SK-N-SH treated with all-trans-retinoic acid at 6 μM for 48 hours (cell line): ENCODE measurements around the gene MYT1.

Source experiments
- ATAC-seq: fragments of 200-7000 bp; cut with Tn5 transposase; 3 replicates; pipeline ENCODE4 v1.9.1; 2020; ENCODE audit warnings: mild to moderate bottlenecking, moderate library complexity
- ARNTL ChIP-seq: fragments of 450-650 bp; formaldehyde crosslinking; IDR thresholded peaks from 2 replicates; pipeline ENCODE4 v1.5.0; 2020; ENCODE audit warnings: low read depth, mild to moderate bottlenecking, moderate library complexity, borderline replicate concordance
- BACH2 ChIP-seq: fragments of 250-450 bp; sonication (Bioruptor Pico); IDR thresholded peaks from 2 replicates; pipeline ENCODE4 v1.9.0; 2021; ENCODE audit warnings: mild to moderate bottlenecking, borderline replicate concordance
- ESRRG ChIP-seq: fragments of 250-450 bp; sonication (Bioruptor Pico); IDR thresholded peaks from 2 replicates; pipeline ENCODE4 v1.6.1; 2021; ENCODE audit warnings: mild to moderate bottlenecking
- GLIS3 ChIP-seq: fragments of 250-450 bp; sonication (Bioruptor Pico); IDR thresholded peaks from 2 replicates; pipeline ENCODE4 v1.5.0; 2020; ENCODE audit warnings: mild to moderate bottlenecking, moderate library complexity
- ISL1 ChIP-seq: fragments of 250-450 bp; sonication (Bioruptor Pico); IDR thresholded peaks from 2 replicates; pipeline ENCODE4 v2.1.2; 2022; ENCODE audit warnings: mild to moderate bottlenecking, moderate library complexity
- OSR1 ChIP-seq: fragments of 250-450 bp; sonication (Bioruptor Pico); IDR thresholded peaks from 2 replicates; pipeline ENCODE4 v1.8.0; 2022; ENCODE audit warnings: moderate library complexity, mild to moderate bottlenecking, inconsistent platforms
- PPARA ChIP-seq: fragments of 250-450 bp; sonication (Bioruptor Pico); IDR thresholded peaks from 2 replicates; pipeline ENCODE4 v1.5.0; 2020; ENCODE audit warnings: mild to moderate bottlenecking, borderline replicate concordance
- TCF4 ChIP-seq: fragments of 250-450 bp; sonication (Bioruptor Pico); IDR thresholded peaks from 2 replicates; pipeline ENCODE4 v1.8.0; 2021; ENCODE audit warnings: mild to moderate bottlenecking, moderate library complexity, borderline replicate concordance
- TOX ChIP-seq: fragments of 250-450 bp; sonication (Bioruptor Pico); IDR thresholded peaks from 2 replicates; pipeline ENCODE4 v1.8.0; 2021; ENCODE audit warnings: mild to moderate bottlenecking, moderate library complexity, borderline replicate concordance
- ZC3H10 ChIP-seq: fragments of 250-450 bp; sonication (Bioruptor Pico); IDR thresholded peaks from 2 replicates; pipeline ENCODE4 v1.5.1; 2021; ENCODE audit warnings: mild to moderate bottlenecking, moderate library complexity
- ZFP30 ChIP-seq: fragments of 450-650 bp; formaldehyde crosslinking; IDR thresholded peaks from 2 replicates; pipeline ENCODE4 v1.5.0; 2022; ENCODE audit warnings: mild to moderate bottlenecking, moderate library complexity
- ZNF70 ChIP-seq: fragments of 450-650 bp; formaldehyde crosslinking; IDR thresholded peaks from 2 replicates; pipeline ENCODE4 v1.5.0; 2020; ENCODE audit warnings: mild to moderate bottlenecking, moderate library complexity
- ZNF8 ChIP-seq: fragments of 450-650 bp; formaldehyde crosslinking; IDR thresholded peaks from 2 replicates; pipeline ENCODE4 v1.5.0; 2020; ENCODE audit warnings: mild to moderate bottlenecking, moderate library complexity
- TF ChIP-seq, protein P1 (sequence below): fragments of 250-450 bp; sonication (Bioruptor Pico); IDR thresholded peaks from 2 replicates; pipeline ENCODE4 v1.8.0; 2020; ENCODE audit warnings: mild to moderate bottlenecking, moderate library complexity, borderline replicate concordance
- TF ChIP-seq, protein P2 (sequence below): fragments of 250-450 bp; sonication (Bioruptor Pico); IDR thresholded peaks from 2 replicates; pipeline ENCODE4 v1.8.0; 2021; ENCODE audit warnings: low read depth, mild to moderate bottlenecking, moderate library complexity, borderline replicate concordance
- TF ChIP-seq, protein P3 (sequence below): fragments of 250-450 bp; sonication (Bioruptor Pico); IDR thresholded peaks from 2 replicates; pipeline ENCODE4 v1.5.1; 2021; ENCODE audit warnings: mild to moderate bottlenecking, moderate library complexity
- TF ChIP-seq, protein P4 (sequence below): fragments of 250-450 bp; sonication (Bioruptor Pico); IDR thresholded peaks from 2 replicates; pipeline ENCODE4 v1.5.0; 2020; ENCODE audit warnings: mild to moderate bottlenecking, moderate library complexity
- TF ChIP-seq, protein P5 (sequence below): fragments of 250-450 bp; sonication (Bioruptor Pico); IDR thresholded peaks from 2 replicates; pipeline ENCODE4 v1.5.1; 2020; ENCODE audit warnings: low read depth, mild to moderate bottlenecking, moderate library complexity

The MYT1 gene

DNA sequence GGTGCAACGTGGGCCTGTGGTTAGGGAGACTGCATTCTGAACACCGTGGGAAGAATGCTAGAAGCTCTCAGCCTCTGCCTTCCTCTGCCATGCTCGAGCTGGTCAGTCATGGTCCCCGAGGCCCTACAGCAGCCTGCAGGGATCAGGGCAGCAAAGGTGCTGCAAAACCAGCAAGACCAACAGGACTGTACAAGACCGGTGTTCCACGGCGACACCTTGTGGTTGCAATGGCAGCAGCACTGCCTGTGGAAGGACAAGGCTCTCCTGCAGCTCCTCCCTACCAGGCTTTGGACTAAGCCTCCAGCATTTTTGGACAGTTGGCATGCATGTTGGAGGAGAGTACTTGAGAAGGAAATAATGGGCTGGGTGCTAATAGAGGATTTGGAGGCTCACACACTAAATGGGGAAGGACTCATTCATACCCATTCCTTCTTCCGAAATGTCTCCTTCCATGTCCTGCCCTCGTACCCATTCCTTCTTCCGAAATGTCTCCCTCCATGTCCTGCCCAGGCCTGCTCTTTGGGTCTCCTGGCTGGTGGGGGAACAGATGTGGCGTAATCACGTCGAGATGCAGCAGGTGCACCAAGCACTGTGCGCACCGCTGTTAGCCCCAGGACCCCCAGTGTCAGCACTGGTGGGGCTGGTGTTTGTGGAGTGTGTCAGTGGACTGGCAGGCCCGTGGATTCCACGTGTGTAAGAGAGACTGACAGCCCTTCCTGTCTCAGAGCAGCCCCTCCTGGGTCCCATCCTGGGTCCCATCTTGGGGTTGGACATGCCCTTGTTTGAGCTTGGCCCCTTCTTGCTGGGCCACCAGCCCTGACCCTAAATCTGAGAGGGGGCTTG lies 18.6 kb upstream of the MYT1 start:
- no peak for ATAC-seq
- TF ChIP-seq OSR1 (CRISPR knock-in tag) (no peak), TOX (CRISPR knock-in tag) (no peak)

DNA sequence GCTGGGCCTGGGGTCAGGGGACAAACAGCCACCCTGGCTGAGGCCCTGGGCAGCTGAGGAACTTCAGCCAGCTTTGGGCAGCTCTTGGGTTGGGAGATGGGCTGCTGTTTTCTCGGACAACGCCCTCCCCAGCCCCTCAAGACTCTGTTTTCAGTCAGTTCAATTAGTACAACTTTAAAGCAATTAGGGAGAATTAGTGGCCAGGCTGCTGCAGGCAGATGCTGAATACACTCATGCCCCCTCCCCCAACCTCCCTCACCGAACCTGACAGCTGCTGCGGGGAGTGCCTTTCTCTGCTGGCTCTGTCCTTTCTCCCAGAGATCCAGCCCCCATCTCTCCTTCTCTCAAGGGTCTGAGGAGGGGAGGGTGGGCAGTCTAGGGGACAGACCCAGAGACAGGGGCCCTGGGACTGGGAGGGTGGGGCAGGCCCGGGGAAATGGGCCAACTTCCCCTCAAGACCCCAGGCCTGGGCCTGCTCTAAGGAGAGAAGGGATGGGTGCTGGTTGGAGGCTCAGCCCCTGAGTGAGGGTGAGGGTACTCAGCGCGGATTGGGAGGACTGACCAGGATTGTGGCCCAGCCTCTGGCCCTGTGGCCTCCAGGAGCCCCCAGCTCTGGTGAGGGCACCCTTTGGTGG lies 17.8 kb upstream of the MYT1 start:
- TF ChIP-seq ZC3H10 (CRISPR knock-in tag) (no peak), ISL1 (no peak), TCF4 (CRISPR knock-in tag) (peak; percentile 61; the same call in 1 of the 2 replicates), ESRRG (no peak), OSR1 (CRISPR knock-in tag) (no peak), TOX (CRISPR knock-in tag) (no peak)
- TF ChIP-seq, protein P1, sequence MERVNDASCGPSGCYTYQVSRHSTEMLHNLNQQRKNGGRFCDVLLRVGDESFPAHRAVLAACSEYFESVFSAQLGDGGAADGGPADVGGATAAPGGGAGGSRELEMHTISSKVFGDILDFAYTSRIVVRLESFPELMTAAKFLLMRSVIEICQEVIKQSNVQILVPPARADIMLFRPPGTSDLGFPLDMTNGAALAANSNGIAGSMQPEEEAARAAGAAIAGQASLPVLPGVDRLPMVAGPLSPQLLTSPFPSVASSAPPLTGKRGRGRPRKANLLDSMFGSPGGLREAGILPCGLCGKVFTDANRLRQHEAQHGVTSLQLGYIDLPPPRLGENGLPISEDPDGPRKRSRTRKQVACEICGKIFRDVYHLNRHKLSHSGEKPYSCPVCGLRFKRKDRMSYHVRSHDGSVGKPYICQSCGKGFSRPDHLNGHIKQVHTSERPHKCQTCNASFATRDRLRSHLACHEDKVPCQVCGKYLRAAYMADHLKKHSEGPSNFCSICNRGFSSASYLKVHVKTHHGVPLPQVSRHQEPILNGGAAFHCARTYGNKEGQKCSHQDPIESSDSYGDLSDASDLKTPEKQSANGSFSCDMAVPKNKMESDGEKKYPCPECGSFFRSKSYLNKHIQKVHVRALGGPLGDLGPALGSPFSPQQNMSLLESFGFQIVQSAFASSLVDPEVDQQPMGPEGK (CRISPR knock-in tag) = no peak
- no peak for ATAC-seq

DNA sequence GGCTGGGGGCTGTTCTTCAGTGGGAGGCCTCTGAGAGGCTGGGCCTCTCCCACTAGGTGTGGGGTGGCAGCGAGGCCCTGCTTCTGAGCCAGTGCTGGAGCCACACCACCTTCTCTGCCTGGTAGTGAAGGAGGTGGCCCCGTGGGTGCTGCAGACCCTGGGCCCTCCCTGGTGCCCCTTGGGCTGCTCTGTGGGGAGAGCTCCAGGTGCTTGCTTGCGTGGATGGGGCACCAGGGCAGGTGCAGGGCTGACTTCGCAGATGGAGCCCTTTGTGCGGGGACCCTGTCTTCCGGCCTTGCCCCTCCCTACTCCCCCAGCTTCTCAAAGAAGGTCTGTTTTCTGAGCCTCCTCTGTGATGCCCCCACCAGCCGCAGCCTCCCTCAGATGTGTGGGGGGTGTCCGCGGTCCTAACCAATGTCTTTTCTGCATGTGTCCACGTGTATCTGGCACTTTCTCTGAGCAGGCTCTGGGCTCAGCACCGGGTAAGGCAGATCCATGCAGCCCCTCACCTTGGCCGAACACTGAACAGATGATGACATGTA lies 17.2 kb upstream of the MYT1 start:
- ATAC-seq = no peak
- TF ChIP-seq, protein P2, sequence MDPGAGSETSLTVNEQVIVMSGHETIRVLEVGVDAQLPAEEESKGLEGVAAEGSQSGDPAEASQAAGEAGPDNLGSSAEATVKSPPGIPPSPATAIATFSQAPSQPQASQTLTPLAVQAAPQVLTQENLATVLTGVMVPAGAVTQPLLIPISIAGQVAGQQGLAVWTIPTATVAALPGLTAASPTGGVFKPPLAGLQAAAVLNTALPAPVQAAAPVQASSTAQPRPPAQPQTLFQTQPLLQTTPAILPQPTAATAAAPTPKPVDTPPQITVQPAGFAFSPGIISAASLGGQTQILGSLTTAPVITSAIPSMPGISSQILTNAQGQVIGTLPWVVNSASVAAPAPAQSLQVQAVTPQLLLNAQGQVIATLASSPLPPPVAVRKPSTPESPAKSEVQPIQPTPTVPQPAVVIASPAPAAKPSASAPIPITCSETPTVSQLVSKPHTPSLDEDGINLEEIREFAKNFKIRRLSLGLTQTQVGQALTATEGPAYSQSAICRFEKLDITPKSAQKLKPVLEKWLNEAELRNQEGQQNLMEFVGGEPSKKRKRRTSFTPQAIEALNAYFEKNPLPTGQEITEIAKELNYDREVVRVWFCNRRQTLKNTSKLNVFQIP (CRISPR knock-in tag) = no peak
- TF ChIP-seq BACH2 (CRISPR knock-in tag) (no peak), GLIS3 (no peak), ZNF70 (CRISPR knock-in tag) (no peak), ESRRG (no peak), PPARA (CRISPR knock-in tag) (no peak), OSR1 (CRISPR knock-in tag) (no peak), ZC3H10 (CRISPR knock-in tag) (no peak), ZFP30 (CRISPR knock-in tag) (no peak), ISL1 (no peak), ZNF8 (no peak), ARNTL (CRISPR knock-in tag) (no peak)
- TF ChIP-seq, protein P3, sequence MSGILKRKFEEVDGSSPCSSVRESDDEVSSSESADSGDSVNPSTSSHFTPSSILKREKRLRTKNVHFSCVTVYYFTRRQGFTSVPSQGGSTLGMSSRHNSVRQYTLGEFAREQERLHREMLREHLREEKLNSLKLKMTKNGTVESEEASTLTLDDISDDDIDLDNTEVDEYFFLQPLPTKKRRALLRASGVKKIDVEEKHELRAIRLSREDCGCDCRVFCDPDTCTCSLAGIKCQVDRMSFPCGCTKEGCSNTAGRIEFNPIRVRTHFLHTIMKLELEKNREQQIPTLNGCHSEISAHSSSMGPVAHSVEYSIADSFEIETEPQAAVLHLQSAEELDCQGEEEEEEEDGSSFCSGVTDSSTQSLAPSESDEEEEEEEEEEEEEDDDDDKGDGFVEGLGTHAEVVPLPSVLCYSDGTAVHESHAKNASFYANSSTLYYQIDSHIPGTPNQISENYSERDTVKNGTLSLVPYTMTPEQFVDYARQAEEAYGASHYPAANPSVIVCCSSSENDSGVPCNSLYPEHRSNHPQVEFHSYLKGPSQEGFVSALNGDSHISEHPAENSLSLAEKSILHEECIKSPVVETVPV (CRISPR knock-in tag) = no peak
- TF ChIP-seq, protein P4, sequence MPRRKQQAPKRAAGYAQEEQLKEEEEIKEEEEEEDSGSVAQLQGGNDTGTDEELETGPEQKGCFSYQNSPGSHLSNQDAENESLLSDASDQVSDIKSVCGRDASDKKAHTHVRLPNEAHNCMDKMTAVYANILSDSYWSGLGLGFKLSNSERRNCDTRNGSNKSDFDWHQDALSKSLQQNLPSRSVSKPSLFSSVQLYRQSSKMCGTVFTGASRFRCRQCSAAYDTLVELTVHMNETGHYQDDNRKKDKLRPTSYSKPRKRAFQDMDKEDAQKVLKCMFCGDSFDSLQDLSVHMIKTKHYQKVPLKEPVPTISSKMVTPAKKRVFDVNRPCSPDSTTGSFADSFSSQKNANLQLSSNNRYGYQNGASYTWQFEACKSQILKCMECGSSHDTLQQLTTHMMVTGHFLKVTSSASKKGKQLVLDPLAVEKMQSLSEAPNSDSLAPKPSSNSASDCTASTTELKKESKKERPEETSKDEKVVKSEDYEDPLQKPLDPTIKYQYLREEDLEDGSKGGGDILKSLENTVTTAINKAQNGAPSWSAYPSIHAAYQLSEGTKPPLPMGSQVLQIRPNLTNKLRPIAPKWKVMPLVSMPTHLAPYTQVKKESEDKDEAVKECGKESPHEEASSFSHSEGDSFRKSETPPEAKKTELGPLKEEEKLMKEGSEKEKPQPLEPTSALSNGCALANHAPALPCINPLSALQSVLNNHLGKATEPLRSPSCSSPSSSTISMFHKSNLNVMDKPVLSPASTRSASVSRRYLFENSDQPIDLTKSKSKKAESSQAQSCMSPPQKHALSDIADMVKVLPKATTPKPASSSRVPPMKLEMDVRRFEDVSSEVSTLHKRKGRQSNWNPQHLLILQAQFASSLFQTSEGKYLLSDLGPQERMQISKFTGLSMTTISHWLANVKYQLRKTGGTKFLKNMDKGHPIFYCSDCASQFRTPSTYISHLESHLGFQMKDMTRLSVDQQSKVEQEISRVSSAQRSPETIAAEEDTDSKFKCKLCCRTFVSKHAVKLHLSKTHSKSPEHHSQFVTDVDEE (CRISPR knock-in tag) = no peak
- TF ChIP-seq, protein P5, sequence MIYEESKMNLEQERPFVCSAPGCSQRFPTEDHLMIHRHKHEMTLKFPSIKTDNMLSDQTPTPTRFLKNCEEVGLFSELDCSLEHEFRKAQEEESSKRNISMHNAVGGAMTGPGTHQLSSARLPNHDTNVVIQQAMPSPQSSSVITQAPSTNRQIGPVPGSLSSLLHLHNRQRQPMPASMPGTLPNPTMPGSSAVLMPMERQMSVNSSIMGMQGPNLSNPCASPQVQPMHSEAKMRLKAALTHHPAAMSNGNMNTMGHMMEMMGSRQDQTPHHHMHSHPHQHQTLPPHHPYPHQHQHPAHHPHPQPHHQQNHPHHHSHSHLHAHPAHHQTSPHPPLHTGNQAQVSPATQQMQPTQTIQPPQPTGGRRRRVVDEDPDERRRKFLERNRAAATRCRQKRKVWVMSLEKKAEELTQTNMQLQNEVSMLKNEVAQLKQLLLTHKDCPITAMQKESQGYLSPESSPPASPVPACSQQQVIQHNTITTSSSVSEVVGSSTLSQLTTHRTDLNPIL (CRISPR knock-in tag) = no peak
- TF ChIP-seq, protein P1 (CRISPR knock-in tag) = no peak
